NOMO-1 treated with dmso at 0.1 percent for 144 hours (cell line): ENCODE results near the gene GOLPH3.
A peak's percentile ranks its signal among the peaks of the same experiment; 100 is the strongest.
"Not testable (repeated sequence)": the region's sequence is repeated elsewhere in the genome, so short reads cannot be mapped to it uniquely, and the experiment has no call there.

Source experiments
- DNase-seq: peaks from one replicate; lab custom pipeline; 2025; ENCODE audit not compliant: unreplicated experiment; lab: John Stamatoyannopoulos, UW

The GOLPH3 gene

GRCh38 chr5:32100691-32101302 lies 73.3 kb downstream of the GOLPH3 start:
- no peak for DNase-seq

- DNase-seq: no peak
Measured at GRCh38 chr5:32100230-32100629, 73.9 kb downstream of the GOLPH3 start.

- DNase-seq: no peak
Measured at GRCh38 chr5:32099486-32100035, 74.6 kb downstream of the GOLPH3 start.

GRCh38 chr5:32098890-32099310 lies 75.2 kb downstream of the GOLPH3 start:
- DNase-seq: no peak

GRCh38 chr5:32098291-32098690 lies 75.8 kb downstream of the GOLPH3 start:
- no peak for DNase-seq

- no peak for DNase-seq
Measured at GRCh38 chr5:32096891-32097595, 77.1 kb downstream of the GOLPH3 start.

GRCh38 chr5:32095261-32095671 lies 78.9 kb downstream of the GOLPH3 start:
- DNase-seq: no peak

GRCh38 chr5:32094691-32095090 lies 79.4 kb downstream of the GOLPH3 start:
- DNase-seq: no peak

GRCh38 chr5:32092938-32093812 lies 80.9 kb downstream of the GOLPH3 start:
- peak; percentile 48 for DNase-seq

GRCh38 chr5:32090755-32091128 lies 83.4 kb downstream of the GOLPH3 start:
- no peak for DNase-seq

GRCh38 chr5:32090026-32090754 lies 83.9 kb downstream of the GOLPH3 start:
- DNase-seq: no peak

GRCh38 chr5:32089146-32090000 lies 84.7 kb downstream of the GOLPH3 start:
- no peak for DNase-seq

GRCh38 chr5:32088214-32088613 lies 85.9 kb downstream of the GOLPH3 start:
- no peak for DNase-seq

- DNase-seq: no peak
Measured at GRCh38 chr5:32087086-32088082, 86.7 kb downstream of the GOLPH3 start.

- DNase-seq: no peak
Measured at GRCh38 chr5:32083981-32084430, 90.1 kb downstream of the GOLPH3 start.

GRCh38 chr5:32082701-32083100 lies 91.4 kb downstream of the GOLPH3 start:
- DNase-seq: no peak

GRCh38 chr5:32080565-32080964 lies 93.6 kb downstream of the GOLPH3 start:
- DNase-seq: not testable (repeated sequence)

- DNase-seq: not testable (repeated sequence)
Measured at GRCh38 chr5:32078855-32079254, 95.3 kb downstream of the GOLPH3 start.
